DND-41 (cell line): ENCODE results near the gene ZNF740.

Experiments
- ATAC-seq: fragments of 200-7000 bp; cut with Tn5 transposase; 3 replicates; pipeline ENCODE4 v1.9.1; 2021; ENCODE audit warnings: low read depth; ENCODE audit not compliant: insufficient read depth
- DNase-seq: peaks from one replicate; pipeline ENCODE4 v3.0.0-alpha.2; 2020
- H2AFZ ChIP-seq: 2 replicates; pipeline ENCODE4 v1.6.0; 2012; ENCODE audit warnings: low read depth, low read length
- H3K27ac ChIP-seq: 2 replicates; pipeline ENCODE4 v1.5.1; 2012; ENCODE audit warnings: low read length, inconsistent platforms
- H3K27me3 ChIP-seq: fragments of 200-600 bp; sonication (generic); 2 replicates; pipeline ENCODE4 v1.6.0; 2012; ENCODE audit warnings: low read length, mild to moderate bottlenecking, inconsistent platforms; ENCODE audit not compliant: insufficient read depth, poor library complexity
- H3K36me3 ChIP-seq: 2 replicates; pipeline ENCODE4 v1.5.1; 2012; ENCODE audit warnings: low read length, inconsistent platforms; ENCODE audit not compliant: insufficient read depth
- H3K4me1 ChIP-seq: 2 replicates; pipeline ENCODE4 v1.5.1; 2012; ENCODE audit warnings: mild to moderate bottlenecking, low read length; ENCODE audit not compliant: insufficient read depth
- H3K4me2 ChIP-seq: 2 replicates; pipeline ENCODE4 v1.6.0; 2012; ENCODE audit warnings: mild to moderate bottlenecking, moderate library complexity, low read length, inconsistent platforms; ENCODE audit not compliant: insufficient read depth
- H3K4me3 ChIP-seq, 2 experiments: fragments of 200-600 bp in 1 of 2; shearing (Covaris generic) in 1 of 2; 2 replicates each; pipeline ENCODE4 v1.5.1; 2012 to 2016; ENCODE audit warnings: inconsistent platforms in 2 of 2, low read length in 2 of 2, mild to moderate bottlenecking in 2 of 2, low read depth in 1 of 2, moderate library complexity in 1 of 2
- H3K79me2 ChIP-seq: 2 replicates; pipeline ENCODE4 v1.6.0; 2012; ENCODE audit warnings: low read length, inconsistent platforms; ENCODE audit not compliant: insufficient read depth
- H3K9ac ChIP-seq: 2 replicates; pipeline ENCODE4 v1.6.0; 2012; ENCODE audit warnings: low read depth, mild to moderate bottlenecking, inconsistent platforms, low read length, moderate library complexity
- H3K9me3 ChIP-seq: 2 replicates; pipeline ENCODE4 v1.5.1; 2012; ENCODE audit warnings: low read length, moderate library complexity, mild to moderate bottlenecking, inconsistent platforms; ENCODE audit not compliant: insufficient read depth, severe bottlenecking
- H4K20me1 ChIP-seq: 2 replicates; pipeline ENCODE4 v1.6.0; 2012; ENCODE audit warnings: low read length; ENCODE audit not compliant: insufficient read depth
- EZH2 ChIP-seq: IDR thresholded peaks from 3 replicates; pipeline ENCODE4 v1.6.1; 2012; ENCODE audit warnings: borderline replicate concordance, low read depth, mild to moderate bottlenecking, moderate library complexity, low read length, inconsistent platforms; ENCODE audit not compliant: severe bottlenecking
- TF ChIP-seq, protein P1 (sequence below): IDR thresholded peaks from 2 replicates; pipeline ENCODE4 v1.5.1; 2012; ENCODE audit warnings: borderline replicate concordance, low read length, moderate library complexity, mild to moderate bottlenecking; ENCODE audit not compliant: poor library complexity, severe bottlenecking; ENCODE audit errors: extremely low read depth

Gene ZNF740

DNA sequence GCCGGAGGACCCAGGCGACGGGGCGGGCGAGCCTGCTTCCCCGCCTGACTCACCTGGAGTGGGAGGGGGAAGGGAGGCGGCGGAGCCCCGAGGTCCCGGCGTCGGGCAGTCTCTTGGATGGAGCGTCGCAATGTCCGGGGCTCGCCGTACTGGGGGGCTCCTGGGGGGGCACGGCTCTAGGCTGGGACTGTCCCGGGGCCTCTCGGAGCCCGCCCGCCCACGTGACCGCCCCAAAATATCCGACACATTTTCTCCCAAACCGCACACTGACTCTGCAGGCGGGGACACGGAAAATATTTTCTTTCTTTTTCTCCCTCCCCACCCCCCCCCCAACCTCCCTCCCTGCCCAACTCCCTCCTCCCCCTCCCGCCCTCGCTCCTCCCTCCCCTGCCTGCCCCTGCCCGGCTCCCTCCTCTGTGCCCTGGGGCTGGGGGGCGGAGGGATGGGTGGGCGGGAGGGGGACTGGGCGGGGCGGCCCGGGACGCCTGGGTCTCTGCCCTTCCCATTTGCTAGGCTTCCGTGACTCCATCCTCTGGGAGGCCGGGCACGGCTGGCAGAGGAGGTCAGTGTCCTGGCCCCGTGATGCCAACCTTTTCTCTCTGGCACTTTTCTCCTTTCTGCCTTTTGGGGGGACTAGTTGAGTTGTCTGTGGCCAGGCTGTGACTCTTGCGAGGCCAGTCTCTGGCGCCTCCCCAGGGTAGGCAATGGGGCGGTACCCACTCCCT lies 51.6 kb downstream of the ZNF740 start, which contains the start of gene RARG:
TSS of gene RARG (minus strand) at position 289 of the 725 bp plus-strand sequence. CDS start 4,664 bp downstream, outside the sequence.
- Histone ChIP-seq H3K4me2 (peak within 1 kb of the TSS; percentile 91), H3K4me1 (peaks cover 26% of the 10 kb centered on the region), H3K36me3 (no peaks in the 10 kb centered on the region), H4K20me1 (no peaks in the 10 kb centered on the region), H3K27ac (no peak within 1 kb of the TSS), H3K27me3 (no peaks in the 10 kb centered on the region), H3K9me3 (no peaks in the 10 kb centered on the region), H3K4me3 (peak within 1 kb of the TSS; percentile 6 to 58; a peak in 3 of 4 replicates), H2AFZ (peak within 1 kb of the TSS; percentile 62), H3K79me2 (no peaks in the 10 kb centered on the region), H3K9ac (peak within 1 kb of the TSS; percentile 45)
- DNase-seq: peak; percentile 77
- peak; percentile 82 for ATAC-seq
- no peak for TF ChIP-seq EZH2
- TF ChIP-seq, protein P1, sequence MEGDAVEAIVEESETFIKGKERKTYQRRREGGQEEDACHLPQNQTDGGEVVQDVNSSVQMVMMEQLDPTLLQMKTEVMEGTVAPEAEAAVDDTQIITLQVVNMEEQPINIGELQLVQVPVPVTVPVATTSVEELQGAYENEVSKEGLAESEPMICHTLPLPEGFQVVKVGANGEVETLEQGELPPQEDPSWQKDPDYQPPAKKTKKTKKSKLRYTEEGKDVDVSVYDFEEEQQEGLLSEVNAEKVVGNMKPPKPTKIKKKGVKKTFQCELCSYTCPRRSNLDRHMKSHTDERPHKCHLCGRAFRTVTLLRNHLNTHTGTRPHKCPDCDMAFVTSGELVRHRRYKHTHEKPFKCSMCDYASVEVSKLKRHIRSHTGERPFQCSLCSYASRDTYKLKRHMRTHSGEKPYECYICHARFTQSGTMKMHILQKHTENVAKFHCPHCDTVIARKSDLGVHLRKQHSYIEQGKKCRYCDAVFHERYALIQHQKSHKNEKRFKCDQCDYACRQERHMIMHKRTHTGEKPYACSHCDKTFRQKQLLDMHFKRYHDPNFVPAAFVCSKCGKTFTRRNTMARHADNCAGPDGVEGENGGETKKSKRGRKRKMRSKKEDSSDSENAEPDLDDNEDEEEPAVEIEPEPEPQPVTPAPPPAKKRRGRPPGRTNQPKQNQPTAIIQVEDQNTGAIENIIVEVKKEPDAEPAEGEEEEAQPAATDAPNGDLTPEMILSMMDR: peak; percentile 6

DNA sequence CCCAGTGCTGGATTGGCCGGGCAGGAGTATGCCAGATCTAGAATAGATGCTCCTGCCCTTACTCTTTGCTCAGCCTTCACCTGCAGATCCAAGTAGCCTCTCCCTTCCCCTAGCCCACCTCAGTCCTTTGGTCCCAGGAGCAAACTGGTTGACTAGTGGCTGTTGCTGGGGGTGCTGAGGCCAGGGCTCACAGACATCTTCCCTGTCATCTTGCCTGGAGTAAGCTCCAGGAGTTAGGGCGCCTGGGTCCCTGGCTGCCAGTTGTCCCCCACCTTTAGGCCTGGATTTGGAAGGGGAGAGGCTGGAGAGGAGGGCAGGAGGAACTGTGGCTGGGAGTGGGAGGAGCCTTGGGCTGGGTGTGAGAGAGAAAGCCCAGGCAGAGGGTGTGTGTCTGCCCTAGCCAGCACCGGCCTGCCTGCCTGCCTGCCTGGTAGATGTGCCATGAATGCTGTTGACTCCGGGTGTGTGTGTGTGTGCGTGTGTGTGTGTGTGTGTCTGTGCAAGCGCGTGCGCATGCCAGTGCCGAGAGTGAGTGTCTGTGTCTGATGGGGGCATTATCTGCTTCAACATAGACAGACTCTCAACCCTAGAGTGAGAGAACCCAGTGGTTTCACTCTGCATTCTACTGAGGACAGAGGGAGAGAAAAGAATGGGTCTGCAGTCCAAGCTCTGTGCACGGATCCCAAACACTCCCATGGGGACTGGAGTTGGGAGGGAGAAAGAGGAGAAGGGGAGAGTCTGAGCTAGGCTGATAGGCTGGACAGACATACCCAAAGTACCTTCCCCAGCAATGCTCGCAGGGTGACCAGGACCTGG lies 52.3 kb downstream of the ZNF740 start:
- H3K4me2 ChIP-seq: peak overlapping the region; percentile 91
- peaks cover 26% of the 10 kb centered on the region for H3K4me1 ChIP-seq
- TF ChIP-seq EZH2: no peak
- TF ChIP-seq, protein P1: no peak
- H3K36me3 ChIP-seq: no peaks in the 10 kb centered on the region
- peak overlapping the region; percentile 62 for H2AFZ ChIP-seq
- no peaks in the 10 kb centered on the region for H3K9me3 ChIP-seq
- ATAC-seq: peak; percentile 47
- no peaks in the 10 kb centered on the region for H4K20me1 ChIP-seq
- DNase-seq: peak; percentile 39
- H3K79me2 ChIP-seq: no peaks in the 10 kb centered on the region
- no peak overlapping the region for H3K27ac ChIP-seq
- H3K9ac ChIP-seq: peak overlapping the region; percentile 40
- H3K27me3 ChIP-seq: no peaks in the 10 kb centered on the region
- H3K4me3 ChIP-seq: peak overlapping the region; percentile 6 to 58; a peak in 3 of 4 replicates

DNA sequence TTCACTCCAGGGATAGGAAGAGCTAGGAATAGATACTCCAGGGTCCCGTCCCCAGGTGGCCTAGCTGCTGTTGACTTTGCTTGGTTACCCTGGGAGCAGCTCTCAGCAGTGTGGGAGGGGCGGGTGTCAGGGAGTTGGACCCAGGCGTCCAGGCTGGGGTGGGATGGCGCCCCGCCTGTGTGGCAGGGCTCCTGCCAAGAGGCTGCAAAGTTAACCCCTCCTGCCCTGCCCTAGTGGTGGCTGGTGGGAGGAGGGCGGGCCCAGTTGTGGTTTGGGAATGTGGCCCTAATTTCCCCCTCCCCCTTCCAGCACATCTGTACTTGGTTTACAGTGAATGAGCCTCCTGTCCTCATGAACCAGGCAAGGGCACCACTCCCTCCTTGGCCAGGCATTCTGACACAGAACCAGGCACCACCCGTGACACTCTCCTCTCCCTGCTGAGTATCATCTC lies 53.2 kb downstream of the ZNF740 start:
- H3K9ac ChIP-seq: 0 out of 2 replicates have a peak overlapping the region, but pooled peaks have one; percentile 40
- no peaks in the 10 kb centered on the region for H3K36me3 ChIP-seq
- DNase-seq: no peak
- TF ChIP-seq, protein P1: no peak
- no peak for TF ChIP-seq EZH2
- H2AFZ ChIP-seq: no peak overlapping the region
- no peak overlapping the region for H3K27ac ChIP-seq
- no peaks in the 10 kb centered on the region for H3K27me3 ChIP-seq
- no peak overlapping the region for H3K4me3 ChIP-seq
- H3K4me1 ChIP-seq: peaks cover 26% of the 10 kb centered on the region
- no peaks in the 10 kb centered on the region for H4K20me1 ChIP-seq
- no peak for ATAC-seq
- H3K4me2 ChIP-seq: peak overlapping the region; percentile 91
- H3K9me3 ChIP-seq: no peaks in the 10 kb centered on the region
- no peaks in the 10 kb centered on the region for H3K79me2 ChIP-seq
